Measurements from ENCODE around the gene PRAME. TPM values are rescaled to one million over a fixed set of nuclear protein-coding genes. Genes with fewer than 3 reads are reported as not detected.

PRAME gene
- total RNA-seq, 1 donor from 2014 or later: not detected

DNA sequence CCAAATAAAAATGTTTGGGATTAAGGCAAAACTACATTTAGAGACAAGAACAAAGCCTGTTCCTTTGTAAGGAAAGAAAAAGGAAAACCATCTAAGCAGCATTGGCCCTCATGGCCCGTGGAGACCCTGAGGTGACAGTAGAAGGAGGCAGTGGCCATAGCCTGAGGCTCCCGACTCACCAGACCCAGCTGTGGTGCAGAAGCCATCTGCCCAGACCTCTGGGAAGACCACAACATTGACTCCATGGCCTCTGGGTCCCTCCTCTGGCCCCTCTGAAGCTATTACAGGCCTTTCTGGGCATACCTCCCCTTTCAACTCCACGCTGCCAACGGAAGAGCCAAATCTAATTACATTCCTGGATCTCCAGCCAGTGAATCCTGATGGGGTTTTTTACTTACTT lies 6.4 kb downstream of the PRAME start:
- Mint-ChIP-seq H3K36me3 (ENCODE audit: low read depth) (no peaks in the 10 kb centered on the region), H3K27me3 (peaks cover 2% of the 10 kb centered on the region), H3K4me3 (no peak overlapping the region), H3K27ac (no peak overlapping the region), H3K4me1 (peaks cover 2% of the 10 kb centered on the region), H3K9me3 (no peaks in the 10 kb centered on the region)
- intact Hi-C loops (cut with micrococcal nuclease): no loop called here
- no peak for DNase-seq

DNA sequence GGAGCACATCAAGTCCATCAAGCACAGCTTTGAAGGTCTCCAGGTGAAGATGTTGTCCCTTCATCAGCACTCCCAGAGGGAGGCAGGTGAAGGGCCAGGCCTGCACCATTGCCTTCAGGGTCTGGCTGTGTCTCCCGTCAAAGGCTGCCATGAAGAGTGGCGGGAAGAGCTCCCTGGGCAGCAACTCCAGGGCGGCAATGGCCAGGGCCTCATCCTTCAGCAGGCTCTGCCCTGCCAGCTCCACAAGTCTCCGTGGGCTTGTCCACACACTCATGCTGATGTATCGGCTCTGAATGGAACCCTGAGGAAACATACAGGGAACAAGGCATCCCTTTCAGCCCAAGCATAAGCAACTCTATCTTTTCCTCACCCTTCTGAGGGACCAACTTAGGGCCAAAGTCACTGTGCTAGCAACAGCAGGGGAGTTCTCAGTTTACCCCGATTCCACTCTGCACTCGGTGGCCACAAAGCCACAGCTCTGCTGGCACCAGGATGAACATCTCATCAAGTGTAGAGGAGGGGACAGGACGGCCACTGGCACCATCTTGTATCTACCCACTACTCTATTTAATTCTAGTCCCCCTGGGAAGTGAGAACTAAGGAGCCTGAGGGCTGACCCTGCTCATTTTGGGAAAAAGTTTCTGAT lies 8.2 kb downstream of the PRAME start:
- DNase-seq: no peak
- H3K36me3 Mint-ChIP-seq (ENCODE audit: low read depth): no peaks in the 10 kb centered on the region
- intact Hi-C loops (cut with micrococcal nuclease): no loop called here
- H3K4me1 Mint-ChIP-seq: peaks cover 2% of the 10 kb centered on the region
- no peaks in the 10 kb centered on the region for H3K9me3 Mint-ChIP-seq
- peaks cover 2% of the 10 kb centered on the region for H3K27me3 Mint-ChIP-seq
- H3K4me3 Mint-ChIP-seq: no peak overlapping the region
- H3K27ac Mint-ChIP-seq: no peak overlapping the region

DNA sequence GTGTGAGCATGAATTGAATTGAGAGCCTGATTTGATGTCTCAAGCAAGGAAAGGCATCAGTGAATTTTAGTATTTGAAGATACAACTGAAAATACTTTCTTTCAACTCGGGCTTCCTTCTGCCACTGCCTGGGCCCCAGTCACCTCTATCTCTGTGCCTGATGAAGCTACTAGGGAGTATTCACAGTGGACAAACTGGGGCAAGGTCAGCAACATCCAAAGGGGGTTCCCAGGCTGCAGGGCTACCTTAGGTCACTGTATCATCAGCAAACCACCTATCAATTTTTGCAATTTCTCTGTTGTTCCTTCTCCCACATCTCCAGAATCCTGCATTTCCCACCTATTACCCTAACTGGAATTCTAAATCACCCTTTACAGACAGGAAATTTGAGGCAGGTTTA lies 10.2 kb downstream of the PRAME start:
- Mint-ChIP-seq H3K9me3 (no peaks in the 10 kb centered on the region), H3K27ac (no peak overlapping the region), H3K27me3 (peaks cover 2% of the 10 kb centered on the region), H3K4me3 (no peak overlapping the region), H3K36me3 (ENCODE audit: low read depth) (no peaks in the 10 kb centered on the region), H3K4me1 (peaks cover 2% of the 10 kb centered on the region)
- intact Hi-C loops (cut with micrococcal nuclease): no loop called here
- DNase-seq: no peak

DNA sequence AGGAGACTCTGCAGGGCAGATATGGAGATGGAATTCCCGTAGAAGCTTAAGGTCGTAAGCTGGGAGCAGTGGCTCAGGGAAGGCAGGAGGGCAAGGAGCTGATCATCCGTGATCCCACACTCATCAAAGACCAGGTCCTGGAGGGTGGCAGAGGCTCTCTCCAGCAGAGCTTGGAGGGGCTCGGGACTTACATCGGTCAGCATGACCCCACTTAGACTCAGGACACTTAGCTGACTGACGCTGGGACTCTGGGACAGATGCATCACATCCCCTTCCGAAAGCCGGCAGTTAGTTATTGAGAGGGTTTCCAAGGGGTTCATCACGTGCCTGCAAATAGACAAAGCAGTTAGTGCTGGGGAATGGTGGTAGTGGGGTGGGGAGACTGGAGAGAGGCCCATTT lies 10.7 kb downstream of the PRAME start:
- H3K36me3 Mint-ChIP-seq (ENCODE audit: low read depth): no peaks in the 10 kb centered on the region
- H3K4me1 Mint-ChIP-seq: peaks cover 2% of the 10 kb centered on the region
- intact Hi-C loops (cut with micrococcal nuclease): no loop called here
- H3K9me3 Mint-ChIP-seq: no peaks in the 10 kb centered on the region
- peaks cover 2% of the 10 kb centered on the region for H3K27me3 Mint-ChIP-seq
- H3K27ac Mint-ChIP-seq: no peak overlapping the region
- DNase-seq: no peak
- no peak overlapping the region for H3K4me3 Mint-ChIP-seq

DNA sequence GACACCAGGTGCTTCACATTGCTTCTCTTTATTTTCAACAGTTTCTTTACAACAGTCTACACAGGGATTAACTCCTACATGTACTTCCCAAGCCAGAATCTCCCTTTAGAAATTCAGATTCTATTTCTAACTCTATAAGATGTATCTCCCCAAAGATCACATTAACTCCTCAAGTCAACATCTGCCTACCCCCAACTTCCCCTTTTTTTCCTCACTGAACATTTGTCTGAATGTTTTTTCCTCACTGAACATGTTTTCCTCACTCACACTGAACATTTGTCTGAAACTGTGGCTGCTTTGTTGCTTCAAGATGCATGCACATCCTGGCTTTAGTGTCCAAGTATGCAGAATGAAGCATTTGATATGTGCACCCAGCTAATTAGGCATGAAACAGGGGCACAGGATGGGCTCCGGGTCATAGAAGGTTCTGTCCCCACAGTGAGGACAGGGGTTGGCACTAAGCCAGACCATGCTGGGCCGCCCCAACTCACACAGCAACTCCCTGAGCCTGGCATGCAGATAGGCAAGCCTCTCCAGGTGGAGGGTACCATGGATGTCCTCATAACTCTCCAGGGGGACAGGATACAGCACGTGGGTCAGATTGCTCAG lies 11.3 kb downstream of the PRAME start:
- H3K4me3 Mint-ChIP-seq: no peak overlapping the region
- H3K4me1 Mint-ChIP-seq: no peaks in the 10 kb centered on the region
- no peaks in the 10 kb centered on the region for H3K36me3 Mint-ChIP-seq (ENCODE audit: low read depth)
- H3K9me3 Mint-ChIP-seq: no peaks in the 10 kb centered on the region
- intact Hi-C loops (cut with micrococcal nuclease): no loop called here
- no peak for DNase-seq
- H3K27me3 Mint-ChIP-seq: peaks cover 2% of the 10 kb centered on the region
- H3K27ac Mint-ChIP-seq: no peak overlapping the region

DNA sequence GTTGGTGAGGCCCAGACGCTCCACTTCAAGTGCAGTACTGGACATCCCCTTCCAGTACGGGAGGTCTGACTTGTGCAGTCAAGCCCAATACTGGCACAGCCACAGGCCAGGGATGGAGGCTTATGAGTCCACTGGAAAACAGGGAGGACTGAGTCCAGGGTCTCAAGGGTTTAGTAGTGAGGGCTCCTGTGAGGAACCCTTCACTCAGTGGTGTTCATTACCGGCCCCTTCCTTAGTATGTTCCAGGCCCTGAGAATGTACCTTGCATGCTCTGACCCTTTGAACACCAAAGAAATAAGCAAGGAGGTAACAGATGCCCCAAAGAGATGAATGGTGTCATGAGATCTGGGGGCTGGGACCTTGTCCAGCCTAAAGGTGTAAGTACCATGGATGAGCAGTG lies 11.8 kb downstream of the PRAME start:
- H3K9me3 Mint-ChIP-seq: no peaks in the 10 kb centered on the region
- H3K4me3 Mint-ChIP-seq: no peak overlapping the region
- intact Hi-C loops (cut with micrococcal nuclease): no loop called here
- H3K36me3 Mint-ChIP-seq (ENCODE audit: low read depth): no peaks in the 10 kb centered on the region
- H3K27ac Mint-ChIP-seq: no peak overlapping the region
- no peak for DNase-seq
- no peaks in the 10 kb centered on the region for H3K4me1 Mint-ChIP-seq
- peaks cover 2% of the 10 kb centered on the region for H3K27me3 Mint-ChIP-seq

DNA sequence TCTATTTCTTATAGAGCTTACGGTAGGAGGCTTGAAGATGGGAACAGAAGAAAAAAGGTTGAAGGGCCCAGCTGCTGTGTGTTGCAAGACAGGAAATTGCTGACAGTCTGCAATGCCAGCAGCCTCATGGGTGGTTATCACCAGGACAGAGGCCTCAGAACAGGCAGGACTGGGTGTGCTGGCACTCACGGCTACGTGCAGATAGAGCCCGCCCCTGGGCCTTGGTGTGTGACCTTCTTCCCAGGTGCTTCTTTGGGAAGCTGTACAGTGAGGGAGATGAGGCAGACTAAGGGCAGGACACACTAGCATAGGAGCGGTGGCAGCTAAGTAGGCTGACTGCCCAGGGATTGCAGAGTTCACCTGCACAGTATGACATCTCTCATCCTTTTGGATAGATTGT lies 12.6 kb downstream of the PRAME start:
- no peaks in the 10 kb centered on the region for H3K36me3 Mint-ChIP-seq (ENCODE audit: low read depth)
- no peak for DNase-seq
- H3K27ac Mint-ChIP-seq: no peak overlapping the region
- peaks cover 2% of the 10 kb centered on the region for H3K27me3 Mint-ChIP-seq
- H3K9me3 Mint-ChIP-seq: no peaks in the 10 kb centered on the region
- intact Hi-C loops (cut with micrococcal nuclease): no loop called here
- H3K4me3 Mint-ChIP-seq: no peak overlapping the region
- no peaks in the 10 kb centered on the region for H3K4me1 Mint-ChIP-seq

DNA sequence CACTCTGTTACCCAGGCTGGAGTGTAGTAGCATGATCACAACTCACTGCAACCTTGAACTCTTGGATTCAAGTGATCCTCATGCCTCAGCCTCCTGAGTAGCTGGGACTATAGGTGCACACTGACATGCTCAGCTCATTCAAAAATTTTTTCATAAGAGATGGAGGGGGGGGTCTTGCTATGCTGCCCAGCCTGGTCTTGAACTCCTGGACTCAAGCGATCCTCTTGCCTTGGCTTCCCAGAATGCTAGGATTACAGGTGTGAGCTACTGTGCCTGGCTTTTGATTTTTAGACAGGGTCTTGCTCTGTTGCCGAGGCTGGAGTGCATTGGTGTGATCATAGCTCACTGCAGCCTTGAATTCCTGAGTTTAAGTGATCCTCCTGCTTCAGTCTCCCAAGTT lies 14.0 kb downstream of the PRAME start:
- Mint-ChIP-seq H3K4me1 (no peaks in the 10 kb centered on the region), H3K36me3 (ENCODE audit: low read depth) (no peaks in the 10 kb centered on the region), H3K9me3 (no peaks in the 10 kb centered on the region), H3K4me3 (no peak overlapping the region), H3K27me3 (peaks cover 2% of the 10 kb centered on the region), H3K27ac (no peak overlapping the region)
- DNase-seq: no peak
- intact Hi-C loops (cut with micrococcal nuclease): no loop called here

DNA sequence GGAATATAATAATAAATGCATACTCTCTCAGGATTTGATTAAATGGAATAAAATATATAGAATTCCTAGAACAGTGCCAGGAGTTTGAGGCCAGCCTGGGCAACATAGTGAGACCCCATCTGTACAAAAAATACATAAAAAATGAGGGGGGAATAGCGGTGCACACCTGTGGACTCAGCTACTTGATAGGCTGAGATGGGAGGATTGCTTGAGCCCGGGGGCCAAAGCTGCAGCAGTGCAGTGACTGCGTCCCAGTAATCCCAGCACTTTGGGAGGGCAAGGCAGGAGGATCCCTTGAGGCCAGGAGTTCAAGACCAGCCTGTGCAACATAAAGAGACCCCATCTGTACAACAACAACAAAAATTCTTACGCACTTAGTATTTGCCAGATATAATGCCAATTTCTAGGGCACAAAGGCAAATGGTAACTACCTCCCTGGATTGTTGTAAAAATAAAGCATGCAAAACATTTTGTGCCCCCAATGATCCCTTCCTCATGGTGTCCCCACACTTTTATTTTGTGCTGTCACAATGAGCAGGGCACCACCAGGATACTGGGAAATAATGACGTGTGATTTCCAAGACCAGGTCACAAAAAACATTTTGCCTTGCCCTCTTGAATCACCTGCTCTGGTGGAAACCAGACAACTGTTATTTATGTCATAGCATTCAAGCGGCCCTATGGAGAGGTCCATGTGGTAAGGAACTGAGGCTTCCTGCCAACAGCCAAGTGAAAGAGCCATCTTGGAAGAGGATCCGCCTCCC lies 20.7 kb downstream of the PRAME start:
- no peak for DNase-seq
- H3K4me1 Mint-ChIP-seq: no peaks in the 10 kb centered on the region
- intact Hi-C loops (cut with micrococcal nuclease): no loop called here
- no peak overlapping the region for H3K27ac Mint-ChIP-seq
- no peaks in the 10 kb centered on the region for H3K9me3 Mint-ChIP-seq
- H3K36me3 Mint-ChIP-seq (ENCODE audit: low read depth): no peaks in the 10 kb centered on the region
- H3K4me3 Mint-ChIP-seq: no peak overlapping the region
- peaks cover 7% of the 10 kb centered on the region for H3K27me3 Mint-ChIP-seq

DNA sequence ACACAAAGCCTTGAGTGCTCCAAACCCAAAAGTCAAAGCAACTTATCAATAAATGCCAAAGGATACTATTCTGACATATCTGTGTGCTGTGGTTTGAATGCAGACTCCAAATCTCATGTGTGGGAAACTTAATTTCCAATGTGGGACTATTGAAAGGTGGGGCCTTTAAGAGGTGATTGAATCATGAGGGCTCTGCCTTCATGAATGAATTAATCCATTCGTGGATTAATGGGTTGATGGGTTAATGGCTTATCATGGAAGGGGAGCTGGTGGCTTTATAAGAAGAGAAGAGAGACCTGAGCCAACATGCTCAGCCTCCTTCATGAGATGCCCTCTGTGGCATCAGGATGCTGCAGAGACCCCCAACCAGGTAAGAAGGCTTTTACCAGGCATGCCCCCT lies 22.1 kb downstream of the PRAME start:
- intact Hi-C loops (cut with micrococcal nuclease): no loop called here
- H3K36me3 Mint-ChIP-seq (ENCODE audit: low read depth): no peaks in the 10 kb centered on the region
- H3K9me3 Mint-ChIP-seq: no peaks in the 10 kb centered on the region

DNA sequence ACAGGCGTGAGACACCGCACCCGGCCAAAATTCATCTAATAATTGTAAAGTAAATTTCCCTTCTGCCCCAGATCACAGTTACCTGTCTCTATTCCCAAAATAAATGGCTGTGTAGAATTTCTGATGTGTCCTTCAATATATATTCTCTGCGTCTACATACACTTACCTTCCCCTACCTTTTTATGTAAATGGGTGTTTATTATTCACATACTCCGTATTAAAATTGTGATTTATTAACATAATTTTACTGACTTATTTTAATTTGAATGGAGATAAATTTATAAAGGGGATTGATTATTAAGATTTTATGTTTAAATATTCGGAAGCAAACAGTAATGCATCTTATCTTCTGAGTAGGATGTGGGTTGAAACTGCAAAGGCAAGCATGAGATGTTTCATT lies 22.6 kb downstream of the PRAME start:
- H3K27ac Mint-ChIP-seq: no peak overlapping the region
- no peaks in the 10 kb centered on the region for H3K4me1 Mint-ChIP-seq

More for the DNA sequence above, 22.1 kb downstream of the PRAME start:
- DNase-seq: no peak
- no peaks in the 10 kb centered on the region for H3K4me1 Mint-ChIP-seq
- H3K4me3 Mint-ChIP-seq: no peak overlapping the region
- peaks cover 7% of the 10 kb centered on the region for H3K27me3 Mint-ChIP-seq
- H3K27ac Mint-ChIP-seq: no peak overlapping the region

DNA sequence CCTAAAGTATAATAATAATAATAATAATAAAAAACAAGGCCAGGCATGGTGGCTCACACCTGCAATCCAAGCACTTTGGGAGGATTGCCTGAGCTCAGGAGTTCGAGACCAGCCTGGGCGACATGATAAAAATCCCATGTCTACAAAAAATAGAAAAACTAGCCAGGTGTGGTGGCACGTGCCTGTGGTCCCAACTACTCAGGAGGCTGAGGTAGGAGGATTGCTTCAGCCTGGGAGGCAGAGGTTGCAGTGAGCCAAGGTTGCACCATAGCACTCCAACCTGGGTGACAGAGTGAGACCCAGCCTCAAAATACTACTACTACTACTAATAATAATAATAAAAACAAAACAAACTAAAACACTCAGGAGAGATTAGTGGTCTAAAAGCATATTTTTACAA lies 23.4 kb downstream of the PRAME start:
- Mint-ChIP-seq H3K9me3 (no peaks in the 10 kb centered on the region), H3K36me3 (ENCODE audit: low read depth) (no peaks in the 10 kb centered on the region), H3K27me3 (peaks cover 7% of the 10 kb centered on the region), H3K4me1 (no peaks in the 10 kb centered on the region), H3K4me3 (no peak overlapping the region), H3K27ac (no peak overlapping the region)
- DNase-seq: no peak
- intact Hi-C loops (cut with micrococcal nuclease): no loop called here

More for the DNA sequence above, 22.6 kb downstream of the PRAME start:
- intact Hi-C loops (cut with micrococcal nuclease): no loop called here
- peaks cover 7% of the 10 kb centered on the region for H3K27me3 Mint-ChIP-seq
- no peaks in the 10 kb centered on the region for H3K9me3 Mint-ChIP-seq
- H3K36me3 Mint-ChIP-seq (ENCODE audit: low read depth): no peaks in the 10 kb centered on the region
- no peak overlapping the region for H3K4me3 Mint-ChIP-seq
- DNase-seq: no peak

DNA sequence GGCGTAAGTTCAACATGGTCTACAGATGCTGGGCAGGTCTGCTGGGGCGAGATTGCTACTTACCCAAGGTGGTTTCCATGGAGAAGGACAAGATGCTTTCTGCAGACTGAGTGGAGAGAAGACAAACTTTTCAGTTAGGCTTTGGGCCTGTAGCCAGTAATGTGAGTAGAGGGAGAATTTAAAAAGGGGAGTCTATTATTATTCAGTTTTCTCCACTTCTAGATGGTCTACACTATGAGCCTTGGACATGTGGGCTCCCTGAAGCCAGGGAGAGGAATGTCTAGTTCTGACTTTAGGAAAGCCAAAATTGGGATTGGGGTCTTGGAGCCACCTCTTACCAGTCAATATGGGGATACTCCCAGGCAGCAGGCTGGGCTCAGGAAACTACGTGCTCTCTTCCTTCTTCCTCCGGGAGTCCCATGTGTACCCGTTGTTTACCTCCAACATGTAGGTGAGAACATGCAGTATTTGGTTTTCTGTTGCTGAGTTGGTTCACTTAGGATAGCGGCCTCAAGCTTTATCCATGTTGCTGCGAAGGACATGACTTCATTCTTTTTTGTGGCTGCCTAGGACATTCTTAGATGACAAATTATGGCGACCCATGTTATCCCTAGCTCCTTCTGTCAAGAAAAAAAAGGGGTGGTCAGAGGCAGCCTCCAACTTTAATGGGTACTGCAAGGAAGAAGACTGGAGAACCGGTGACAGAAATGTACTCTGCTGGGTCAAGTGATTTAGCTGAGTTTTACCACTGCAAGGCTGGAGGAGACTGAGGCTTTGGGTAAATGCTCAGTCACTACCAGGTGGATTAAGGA lies 24.3 kb downstream of the PRAME start:
- no peak overlapping the region for H3K4me3 Mint-ChIP-seq
- H3K27ac Mint-ChIP-seq: no peak overlapping the region
- intact Hi-C loops (cut with micrococcal nuclease): no loop called here
- H3K36me3 Mint-ChIP-seq (ENCODE audit: low read depth): no peaks in the 10 kb centered on the region
- H3K4me1 Mint-ChIP-seq: no peaks in the 10 kb centered on the region
- H3K9me3 Mint-ChIP-seq: no peaks in the 10 kb centered on the region
- H3K27me3 Mint-ChIP-seq: peaks cover 7% of the 10 kb centered on the region
- no peak for DNase-seq

DNA sequence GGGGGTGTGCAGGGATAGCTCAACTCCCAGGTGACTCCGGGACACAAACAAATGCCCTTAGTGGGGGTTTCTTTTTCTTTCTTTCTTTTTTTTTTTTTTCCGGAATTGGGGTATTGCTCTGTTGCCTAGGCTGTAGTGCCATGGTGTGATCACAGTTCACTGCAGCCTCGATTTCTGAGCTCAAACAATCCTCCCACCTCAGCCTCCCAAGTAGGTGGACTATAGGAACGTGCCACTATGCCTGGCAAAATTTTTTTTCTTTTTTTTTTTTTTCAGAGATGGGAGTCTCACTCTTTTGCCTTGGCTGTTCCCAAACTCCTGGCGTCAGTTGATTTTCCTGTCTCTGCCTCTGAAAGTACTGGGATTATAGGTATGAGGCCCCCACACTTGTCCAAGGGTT lies 25.2 kb downstream of the PRAME start:
- intact Hi-C loops (cut with micrococcal nuclease): no loop called here
- Mint-ChIP-seq H3K4me1 (no peaks in the 10 kb centered on the region), H3K27me3 (peaks cover 7% of the 10 kb centered on the region), H3K4me3 (no peak overlapping the region), H3K9me3 (no peaks in the 10 kb centered on the region), H3K36me3 (ENCODE audit: low read depth) (no peaks in the 10 kb centered on the region), H3K27ac (no peak overlapping the region)
- DNase-seq: no peak

Measured in activated CD4-positive, alpha-beta T cell treated with anti-CD3 and anti-CD28 coated beads, Interleukin-2, amount 10 ng/mL, durations not matched to agents 24 days and 14 days (primary cell).